ENCODE data around the gene POTEB3.
"Not testable (repeated sequence)": the region's sequence is repeated elsewhere in the genome, so short reads cannot be mapped to it uniquely, and the experiment has no call there.

POTEB3 gene

DNA sequence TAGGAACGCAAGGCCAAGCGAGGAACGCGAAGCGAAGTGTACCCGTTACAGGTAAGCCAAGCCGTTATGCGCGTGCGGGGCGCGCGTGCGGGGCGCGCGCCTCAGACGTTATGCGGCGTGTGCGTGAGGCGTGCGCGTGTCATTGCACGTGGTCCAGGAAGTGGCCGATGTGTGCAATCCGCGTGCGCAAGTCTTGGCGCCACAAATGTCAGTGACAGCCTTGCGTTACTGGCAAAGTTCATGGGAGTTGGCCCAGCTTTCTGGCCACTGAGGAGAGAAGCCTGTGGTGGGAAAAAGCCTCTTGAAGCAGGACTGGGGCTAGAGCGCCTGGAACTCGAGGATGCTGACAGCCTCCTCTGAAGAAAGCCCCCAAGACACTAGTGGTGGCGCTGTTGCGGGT, at the start of gene POTEB3:
Gene POTEB3, minus strand, starts transcription at position 101 of the 400 bp plus-strand sequence. CDS start 488 bp downstream, outside the sequence.
- H3K27me3 ChIP-seq (replicated peaks; ENCODE audit: control insufficient read depth, insufficient read depth, low read length); H3K36me3 ChIP-seq (ENCODE audit: control insufficient read depth, insufficient read depth, low read length); DNase-seq (ENCODE audit: extremely low read depth, insufficient read length); H3K4me3 ChIP-seq (replicated peaks; ENCODE audit: low read depth, low read length): not testable (repeated sequence)

DNA sequence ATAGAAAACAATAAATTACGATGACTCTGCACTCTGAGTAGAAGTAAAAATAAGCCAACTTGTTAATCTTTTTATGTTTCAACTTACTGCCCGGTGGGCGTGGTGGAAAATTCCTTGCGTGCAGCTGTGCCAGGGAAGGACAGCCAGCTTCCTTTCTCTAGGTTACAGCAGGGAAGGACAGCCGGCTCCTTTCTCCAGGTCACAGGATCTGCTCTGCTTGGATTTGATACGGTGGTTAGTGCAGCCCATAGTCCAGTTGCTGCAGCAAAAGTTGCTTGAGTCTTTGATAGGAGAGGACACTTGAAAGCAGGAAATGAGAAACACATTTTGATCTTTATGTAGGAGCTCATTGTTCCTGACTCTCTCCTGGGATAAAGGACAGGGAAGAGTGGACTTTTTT, 13.4 kb upstream of the POTEB3 start:
- DNase-seq (ENCODE audit: extremely low read depth, insufficient read length); H3K4me3 ChIP-seq (replicated peaks; ENCODE audit: low read depth, low read length); H3K36me3 ChIP-seq (ENCODE audit: control insufficient read depth, insufficient read depth, low read length); H3K27me3 ChIP-seq (replicated peaks; ENCODE audit: control insufficient read depth, insufficient read depth, low read length): not testable (repeated sequence)

DNA sequence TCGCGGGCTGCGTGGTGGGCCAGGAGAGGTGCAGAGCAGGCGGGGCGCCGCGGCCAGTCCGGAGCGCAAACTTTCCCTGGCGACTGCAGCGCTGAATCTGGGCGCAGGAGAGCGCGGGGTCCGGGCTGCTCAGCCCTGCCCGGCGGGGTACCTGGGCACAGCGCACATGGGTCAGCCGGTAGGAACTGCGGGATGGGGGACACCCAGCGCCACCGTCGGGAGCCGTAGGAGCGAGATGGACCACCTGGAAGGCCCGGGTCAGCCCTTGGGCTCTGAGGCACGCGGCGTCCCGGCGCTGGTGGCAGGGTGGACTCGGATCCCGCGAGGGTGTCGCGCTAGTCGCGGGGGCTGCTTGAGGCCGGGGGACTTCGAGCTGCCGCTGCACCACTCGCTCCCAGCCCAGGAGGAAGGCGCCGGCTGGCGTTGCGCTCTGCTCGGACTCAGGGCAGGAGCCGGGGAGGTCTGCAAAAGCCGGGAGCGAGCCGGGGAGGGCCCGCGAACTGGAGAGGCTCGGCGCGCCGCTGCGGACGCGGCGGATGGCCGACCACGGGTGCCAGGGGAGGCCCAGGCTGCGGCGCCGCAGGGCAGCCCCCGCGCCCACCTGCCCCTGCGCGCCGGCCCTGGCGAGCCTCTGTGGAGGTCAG, 11.7 kb upstream of the POTEB3 start:
- DNase-seq (ENCODE audit: extremely low read depth, insufficient read length); H3K27me3 ChIP-seq (replicated peaks; ENCODE audit: control insufficient read depth, insufficient read depth, low read length); H3K4me3 ChIP-seq (replicated peaks; ENCODE audit: low read depth, low read length); H3K36me3 ChIP-seq (ENCODE audit: control insufficient read depth, insufficient read depth, low read length): not testable (repeated sequence)

DNA sequence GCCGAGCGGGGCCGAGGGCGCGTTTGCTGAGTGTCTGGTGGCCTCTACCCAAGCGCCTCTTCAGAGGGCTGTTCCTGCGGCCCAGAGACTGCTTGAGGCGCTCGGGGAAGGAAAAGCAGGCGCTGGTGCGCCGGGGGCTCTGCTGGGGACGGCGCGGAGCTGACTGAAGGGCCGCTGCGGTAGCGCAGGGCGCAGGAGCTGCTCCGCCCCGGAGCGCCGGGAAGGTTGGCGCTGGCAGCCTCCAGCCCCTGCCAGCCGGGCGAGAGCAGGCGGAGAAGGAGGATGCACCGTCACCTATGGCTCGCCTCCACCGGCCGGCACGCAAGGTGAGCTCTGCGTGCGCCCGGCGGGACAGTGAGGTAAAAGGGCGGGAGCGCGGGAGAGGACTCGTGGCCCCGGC, 11.2 kb upstream of the POTEB3 start:
- DNase-seq (ENCODE audit: extremely low read depth, insufficient read length); H3K27me3 ChIP-seq (replicated peaks; ENCODE audit: control insufficient read depth, insufficient read depth, low read length); H3K4me3 ChIP-seq (replicated peaks; ENCODE audit: low read depth, low read length); H3K36me3 ChIP-seq (ENCODE audit: control insufficient read depth, insufficient read depth, low read length): not testable (repeated sequence)

DNA sequence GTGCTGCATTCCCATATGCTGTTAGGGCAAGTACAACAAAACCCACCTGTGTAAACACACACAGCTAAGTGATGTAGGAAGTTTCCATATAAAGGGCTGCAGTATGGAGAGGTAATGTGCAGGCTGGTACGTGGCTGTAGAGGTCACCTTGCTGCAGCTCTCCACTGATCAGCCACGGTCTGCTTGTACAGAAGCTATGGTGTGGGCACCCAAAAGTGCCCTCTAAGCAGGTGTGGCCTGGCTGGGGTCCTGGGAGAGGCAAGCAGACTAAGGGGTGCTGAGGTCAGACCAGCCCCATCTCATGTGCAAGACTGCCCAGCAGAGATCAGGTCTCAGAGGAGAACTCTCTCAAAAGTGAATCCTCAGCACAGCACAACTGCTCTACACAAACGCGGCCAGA, 32.9 kb downstream of the POTEB3 start:
- not testable (repeated sequence) for H3K4me3 ChIP-seq (replicated peaks; ENCODE audit: low read depth, low read length); H3K36me3 ChIP-seq (ENCODE audit: control insufficient read depth, insufficient read depth, low read length); H3K27me3 ChIP-seq (replicated peaks; ENCODE audit: control insufficient read depth, insufficient read depth, low read length); DNase-seq (ENCODE audit: extremely low read depth, insufficient read length)

DNA sequence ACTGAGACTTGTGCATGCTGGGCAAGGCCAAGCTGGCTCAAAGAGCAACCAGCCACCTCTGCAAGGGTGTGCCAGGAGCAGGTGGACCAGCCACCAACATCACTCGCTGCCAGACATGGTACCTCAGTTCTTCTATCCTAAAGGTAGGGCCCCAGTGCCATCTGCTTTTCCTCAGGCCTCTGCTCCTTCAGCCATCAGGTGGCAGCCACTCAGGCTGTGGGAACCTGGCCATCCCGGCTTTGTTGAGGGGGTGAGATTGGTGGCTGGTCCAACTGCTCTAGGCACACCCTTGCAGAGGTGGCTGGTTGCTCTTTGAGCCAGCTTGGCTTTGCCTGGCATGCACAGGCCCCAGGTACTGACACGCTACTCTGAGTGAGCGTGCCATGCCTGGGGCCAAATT, 38.8 kb downstream of the POTEB3 start:
- H3K36me3 ChIP-seq (ENCODE audit: control insufficient read depth, insufficient read depth, low read length); H3K4me3 ChIP-seq (replicated peaks; ENCODE audit: low read depth, low read length); DNase-seq (ENCODE audit: extremely low read depth, insufficient read length); H3K27me3 ChIP-seq (replicated peaks; ENCODE audit: control insufficient read depth, insufficient read depth, low read length): not testable (repeated sequence)

DNA sequence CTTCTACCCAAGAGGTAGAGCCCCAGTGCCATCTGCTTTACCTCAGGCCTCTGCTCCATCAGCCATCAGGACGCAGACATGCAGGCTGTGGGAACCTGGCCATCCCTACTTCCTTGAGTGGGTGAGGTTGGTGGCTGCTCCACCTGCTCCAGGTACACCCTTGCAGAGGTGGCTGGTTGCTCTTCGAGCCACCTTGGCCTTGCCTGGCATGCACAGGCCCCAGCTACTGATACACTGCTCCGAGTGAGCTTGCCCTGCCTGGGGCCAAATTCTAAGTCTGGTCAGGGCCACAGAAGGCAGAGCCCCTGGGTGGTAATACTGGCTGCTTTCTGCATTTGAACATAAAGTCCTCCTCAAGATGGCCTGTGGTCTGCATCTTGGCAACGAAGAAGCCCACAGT, 41.2 kb downstream of the POTEB3 start:
- not testable (repeated sequence) for DNase-seq (ENCODE audit: extremely low read depth, insufficient read length); H3K27me3 ChIP-seq (replicated peaks; ENCODE audit: control insufficient read depth, insufficient read depth, low read length); H3K4me3 ChIP-seq (replicated peaks; ENCODE audit: low read depth, low read length); H3K36me3 ChIP-seq (ENCODE audit: control insufficient read depth, insufficient read depth, low read length)

DNA sequence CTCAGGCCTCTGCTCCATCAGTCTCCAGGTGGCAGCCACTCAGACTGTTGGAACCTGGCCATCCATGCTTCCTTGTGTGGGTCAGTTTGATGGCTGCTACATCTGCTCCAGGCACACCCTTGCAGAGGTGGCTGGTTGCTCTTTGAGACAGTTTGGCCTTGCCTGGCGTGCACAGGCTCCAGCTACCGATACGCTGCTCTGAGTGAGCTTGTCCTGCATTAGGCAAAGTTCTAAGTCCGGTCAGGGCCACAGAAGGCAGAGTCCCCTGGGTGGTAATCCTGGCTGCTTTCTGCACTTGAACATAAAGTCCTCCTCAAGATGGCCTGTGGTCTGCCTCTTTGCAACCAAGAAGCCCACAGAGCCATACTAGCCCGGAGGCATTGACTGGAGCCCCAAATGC, 41.8 kb downstream of the POTEB3 start:
- H3K36me3 ChIP-seq (ENCODE audit: control insufficient read depth, insufficient read depth, low read length) = not testable (repeated sequence)

DNA sequence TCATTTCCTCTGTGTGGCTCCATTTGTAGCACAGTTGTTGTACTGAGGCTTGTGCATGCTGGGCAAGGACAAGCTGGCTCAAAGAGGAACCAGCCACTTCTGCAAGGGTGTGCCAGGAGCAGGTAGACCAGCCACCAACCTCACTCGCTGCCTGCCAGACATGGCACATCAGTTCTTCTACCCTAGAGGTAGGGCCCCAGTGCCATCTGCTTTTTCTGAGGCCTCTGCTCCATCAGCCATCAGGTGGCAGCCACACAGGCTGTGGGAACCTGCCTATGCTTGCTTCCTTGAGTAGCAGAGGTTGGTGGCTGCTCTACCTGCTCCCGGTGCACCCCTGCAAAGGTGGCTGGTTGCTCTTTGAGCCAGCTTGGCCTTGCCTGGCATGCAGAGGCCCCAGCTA, 42.6 kb downstream of the POTEB3 start:
- not testable (repeated sequence) for H3K27me3 ChIP-seq (replicated peaks; ENCODE audit: control insufficient read depth, insufficient read depth, low read length); H3K36me3 ChIP-seq (ENCODE audit: control insufficient read depth, insufficient read depth, low read length); DNase-seq (ENCODE audit: extremely low read depth, insufficient read length); H3K4me3 ChIP-seq (replicated peaks; ENCODE audit: low read depth, low read length)

More for the DNA sequence above, 41.8 kb downstream of the POTEB3 start:
- DNase-seq (ENCODE audit: extremely low read depth, insufficient read length); H3K4me3 ChIP-seq (replicated peaks; ENCODE audit: low read depth, low read length); H3K27me3 ChIP-seq (replicated peaks; ENCODE audit: control insufficient read depth, insufficient read depth, low read length): not testable (repeated sequence)

DNA sequence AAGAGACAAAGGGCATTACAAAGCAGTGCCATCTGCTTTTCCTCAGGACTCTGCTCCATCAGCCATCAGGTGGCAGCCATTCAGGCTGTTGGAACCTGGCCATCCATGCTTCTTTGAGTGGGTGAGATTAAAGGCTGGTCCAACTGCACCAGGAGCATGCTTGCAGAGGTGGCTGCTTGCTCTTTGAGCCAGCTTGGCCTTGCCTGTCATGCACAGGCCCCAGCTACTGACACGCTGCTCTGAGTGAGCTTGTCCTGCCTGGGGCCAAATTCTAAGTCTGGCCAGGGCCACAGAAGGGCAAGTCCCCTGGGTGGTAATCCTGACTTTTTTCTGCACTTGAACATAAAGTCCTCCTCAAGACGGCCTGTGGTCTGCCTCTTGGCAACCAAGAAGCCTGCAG, 43.1 kb downstream of the POTEB3 start:
- not testable (repeated sequence) for DNase-seq (ENCODE audit: extremely low read depth, insufficient read length); H3K4me3 ChIP-seq (replicated peaks; ENCODE audit: low read depth, low read length); H3K36me3 ChIP-seq (ENCODE audit: control insufficient read depth, insufficient read depth, low read length); H3K27me3 ChIP-seq (replicated peaks; ENCODE audit: control insufficient read depth, insufficient read depth, low read length)

DNA sequence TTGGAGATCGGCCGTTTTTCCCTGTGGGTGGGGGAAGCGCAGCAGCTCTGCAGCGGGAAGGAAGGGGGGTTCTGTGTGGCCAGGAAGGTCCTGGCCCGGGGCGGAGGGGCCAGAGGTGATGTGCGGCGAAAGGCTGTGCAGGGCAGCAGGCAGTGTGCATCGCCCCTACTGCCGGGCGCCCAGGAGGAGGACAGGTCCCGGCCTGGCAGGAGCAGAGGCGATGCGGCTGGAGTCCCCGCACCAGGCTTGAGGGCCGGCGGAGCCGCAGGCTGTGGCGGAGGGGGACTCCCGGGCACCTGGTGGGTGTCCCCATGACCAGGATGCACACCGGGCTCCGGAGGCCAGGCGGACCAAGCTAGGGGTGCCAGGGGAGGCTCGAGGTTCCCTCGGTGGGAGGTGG, 54.3 kb downstream of the POTEB3 start:
- H3K27me3 ChIP-seq (replicated peaks; ENCODE audit: control insufficient read depth, insufficient read depth, low read length); H3K4me3 ChIP-seq (replicated peaks; ENCODE audit: low read depth, low read length); H3K36me3 ChIP-seq (ENCODE audit: control insufficient read depth, insufficient read depth, low read length); DNase-seq (ENCODE audit: extremely low read depth, insufficient read length): not testable (repeated sequence)

DNA sequence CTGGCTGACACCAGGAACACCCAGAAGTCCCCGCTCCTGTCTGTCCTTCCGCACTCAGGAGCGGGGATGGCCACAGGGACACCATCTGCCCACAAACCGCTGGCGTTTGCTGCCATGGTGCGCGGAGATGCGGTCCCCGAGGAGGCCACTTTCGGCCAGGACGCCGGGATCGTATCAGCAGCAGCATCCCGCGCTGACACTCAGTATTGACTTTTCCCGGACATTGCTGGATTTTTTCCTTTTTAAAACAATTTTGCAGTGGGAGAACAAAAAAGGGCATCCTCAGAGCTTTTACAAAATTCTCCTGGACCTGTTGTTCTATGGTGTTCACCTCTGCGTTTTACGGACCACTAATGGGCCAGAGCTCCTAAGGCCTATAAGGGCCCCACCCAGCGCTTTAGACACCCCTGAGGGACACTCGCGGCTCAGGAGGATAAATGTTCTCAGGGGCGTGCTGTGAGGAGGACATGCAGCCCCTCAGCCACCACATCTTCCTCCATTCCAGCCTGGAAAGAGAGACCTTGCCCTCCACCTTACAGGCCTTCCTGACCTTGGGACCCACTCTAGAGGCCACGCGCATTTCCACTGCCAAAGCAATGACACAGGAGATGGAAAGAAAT, 56.3 kb downstream of the POTEB3 start:
- H3K36me3 ChIP-seq (ENCODE audit: control insufficient read depth, insufficient read depth, low read length); DNase-seq (ENCODE audit: extremely low read depth, insufficient read length); H3K4me3 ChIP-seq (replicated peaks; ENCODE audit: low read depth, low read length): not testable (repeated sequence)

DNA sequence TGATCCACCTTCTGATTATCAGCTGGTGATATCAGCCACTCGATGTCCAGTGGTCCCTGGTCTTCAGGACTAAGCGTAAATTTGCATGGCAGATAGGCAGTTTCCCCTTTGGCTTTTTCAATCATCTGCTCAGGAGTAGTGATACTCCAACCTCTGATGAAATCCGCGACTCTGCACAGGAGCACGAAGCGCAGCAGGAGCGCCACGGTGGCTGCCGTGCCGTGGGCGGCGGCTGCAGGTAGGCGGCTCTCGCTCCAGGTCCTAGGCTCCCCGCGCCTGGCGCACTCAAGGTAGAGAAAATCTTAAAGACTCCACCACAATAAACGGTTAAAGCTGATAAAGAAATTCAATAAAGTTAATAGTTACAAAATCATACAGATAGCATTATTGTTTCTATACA, 66.6 kb downstream of the POTEB3 start:
- not testable (repeated sequence) for DNase-seq (ENCODE audit: extremely low read depth, insufficient read length); H3K4me3 ChIP-seq (replicated peaks; ENCODE audit: low read depth, low read length); H3K36me3 ChIP-seq (ENCODE audit: control insufficient read depth, insufficient read depth, low read length); H3K27me3 ChIP-seq (replicated peaks; ENCODE audit: control insufficient read depth, insufficient read depth, low read length)

More for the DNA sequence above, 56.3 kb downstream of the POTEB3 start:
- not testable (repeated sequence) for H3K27me3 ChIP-seq (replicated peaks; ENCODE audit: control insufficient read depth, insufficient read depth, low read length)

DNA sequence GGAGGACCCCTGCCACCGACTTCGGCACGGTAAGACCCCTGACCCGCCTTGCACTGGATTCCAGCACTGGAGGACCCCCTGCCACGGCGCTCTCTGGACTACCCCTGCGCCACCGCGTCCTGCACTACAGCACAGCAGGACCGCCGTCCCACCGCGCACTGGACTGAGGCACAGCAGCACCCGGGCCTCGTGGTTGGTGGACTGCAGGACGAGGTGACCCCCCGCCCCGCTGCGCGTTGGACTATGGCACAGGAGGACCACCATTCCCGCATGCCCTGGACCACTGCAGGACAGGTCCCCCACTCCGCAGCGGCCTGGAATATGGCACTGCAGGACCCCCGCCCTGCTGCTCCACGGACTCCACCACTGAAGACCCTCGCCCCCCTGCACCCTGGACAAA, 71.1 kb downstream of the POTEB3 start:
- not testable (repeated sequence) for DNase-seq (ENCODE audit: extremely low read depth, insufficient read length); H3K36me3 ChIP-seq (ENCODE audit: control insufficient read depth, insufficient read depth, low read length); H3K4me3 ChIP-seq (replicated peaks; ENCODE audit: low read depth, low read length); H3K27me3 ChIP-seq (replicated peaks; ENCODE audit: control insufficient read depth, insufficient read depth, low read length)

DNA sequence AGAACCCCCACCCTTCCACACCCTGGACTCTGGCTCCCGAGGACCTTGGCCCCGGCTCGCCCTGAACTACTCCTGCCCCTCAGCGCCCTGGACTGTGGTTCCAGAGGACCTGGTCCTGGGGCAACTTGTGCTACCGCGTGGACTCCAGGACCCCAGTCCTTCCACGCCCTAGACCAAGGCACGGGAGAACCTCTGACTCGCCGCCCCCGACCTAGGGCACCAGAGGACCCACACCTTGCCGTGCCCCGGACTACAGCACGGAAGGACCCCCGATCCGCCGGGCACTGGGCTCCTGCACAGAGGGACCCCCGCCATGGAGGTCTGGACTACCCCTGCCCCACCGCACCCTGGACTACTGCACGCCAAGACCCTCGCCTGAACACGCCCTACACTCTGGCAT, 71.7 kb downstream of the POTEB3 start:
- not testable (repeated sequence) for DNase-seq (ENCODE audit: extremely low read depth, insufficient read length); H3K27me3 ChIP-seq (replicated peaks; ENCODE audit: control insufficient read depth, insufficient read depth, low read length); H3K36me3 ChIP-seq (ENCODE audit: control insufficient read depth, insufficient read depth, low read length); H3K4me3 ChIP-seq (replicated peaks; ENCODE audit: low read depth, low read length)

Data from GM06990 (cell line).